ENCODE data around the gene PSMD6.

GRCh38 chr3:64019879-64020278, 3.4 kb downstream of the PSMD6 start:
- TF ChIP-seq POLR2AphosphoS5 (IDR thresholded peaks at IDR 0.05) (no peak), CTCF (IDR thresholded peaks at IDR 0.05) (no peak)

All from breast epithelium (tissue), 3 donors.